HG03520 (cell line): ENCODE measurements around the gene NUP93.
"Not testable (repeated sequence)": the region's sequence is repeated elsewhere in the genome, so short reads cannot be mapped to it uniquely, and the experiment has no call there.

Experiments
- ATAC-seq: cut with Tn5 transposase; IDR thresholded peaks from one replicate; pipeline ENCODE4 v1.9.1; 2021; ENCODE audit warnings: mild to moderate bottlenecking, moderate library complexity; ENCODE audit not compliant: unreplicated experiment

The NUP93 gene

DNA sequence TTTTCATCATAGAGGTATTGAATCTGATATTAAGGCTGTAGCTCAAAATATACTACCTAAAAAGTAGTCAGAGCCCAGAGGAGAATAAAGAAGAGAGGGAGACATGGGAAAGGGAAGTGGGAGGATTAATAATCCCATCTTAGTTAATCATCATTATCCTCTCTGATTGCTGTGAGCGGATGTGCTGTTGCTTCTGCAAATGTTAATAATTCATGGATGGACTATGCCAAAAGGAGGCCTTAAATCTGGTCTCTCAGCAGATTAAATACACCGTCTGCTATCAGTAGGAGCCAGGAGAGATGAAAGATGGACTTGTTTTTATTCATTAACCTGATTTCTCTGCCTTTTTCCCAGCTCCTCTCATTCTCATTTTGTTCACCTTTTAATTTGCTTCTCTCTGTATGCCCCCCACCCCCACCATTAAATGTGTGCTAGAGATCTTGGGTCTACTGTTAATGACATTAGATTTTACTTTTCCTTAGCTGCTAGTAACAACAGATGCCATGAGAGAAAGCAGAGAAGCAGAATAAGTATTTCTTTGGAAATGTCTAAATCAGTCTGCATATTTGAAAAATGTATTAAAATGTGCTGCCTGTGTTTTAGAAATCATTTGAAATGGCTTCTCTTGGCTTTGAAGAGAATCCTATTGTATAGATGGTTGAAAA is 44.2 kb downstream of the NUP93 start:
- ATAC-seq, result no peak

- no peak for ATAC-seq
Measured at GRCh38 chr16:56775162-56775561, 45.2 kb downstream of the NUP93 start.

DNA sequence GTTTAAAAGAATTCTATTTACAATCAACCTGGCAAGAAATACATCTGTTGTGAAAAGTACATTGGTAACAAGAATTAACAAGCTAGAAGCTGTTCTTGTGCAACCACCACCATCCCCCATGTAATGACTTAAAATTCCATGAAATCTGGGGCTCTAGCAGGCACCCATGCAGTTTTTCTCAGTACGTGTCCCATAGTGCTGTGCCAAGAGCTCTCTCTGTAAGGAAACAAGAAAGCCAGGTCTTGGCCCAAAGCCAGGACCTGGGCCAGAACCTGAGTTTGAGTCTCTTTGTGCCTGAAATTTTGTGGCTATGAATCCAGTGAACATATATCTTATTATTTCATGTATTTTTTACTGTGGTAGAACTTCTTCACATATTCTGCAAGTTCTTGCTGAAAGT is 46.6 kb downstream of the NUP93 start:
- no peak for ATAC-seq

GRCh38 chr16:56777001-56777400 is 47.1 kb downstream of the NUP93 start:
- ATAC-seq, result no peak

DNA sequence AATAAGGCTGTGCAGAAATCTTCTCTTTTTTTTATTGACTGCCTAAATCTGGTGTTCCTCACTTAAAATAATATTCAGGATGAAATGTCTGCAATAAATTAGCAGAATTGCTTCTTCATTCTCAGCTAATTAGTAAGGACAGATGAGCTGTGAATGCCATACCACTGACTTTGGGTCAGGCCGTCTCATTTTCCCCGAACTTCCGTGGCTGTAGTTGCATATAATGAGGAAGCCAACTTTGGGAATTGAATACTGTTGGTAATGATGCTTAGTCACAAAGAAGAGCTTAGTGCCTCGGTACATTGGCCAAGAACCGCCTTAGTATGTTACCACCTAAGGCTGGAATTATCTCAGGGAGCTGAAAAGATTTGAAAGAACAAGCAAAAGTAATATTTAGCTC is 47.6 kb downstream of the NUP93 start:
- no peak for ATAC-seq

DNA sequence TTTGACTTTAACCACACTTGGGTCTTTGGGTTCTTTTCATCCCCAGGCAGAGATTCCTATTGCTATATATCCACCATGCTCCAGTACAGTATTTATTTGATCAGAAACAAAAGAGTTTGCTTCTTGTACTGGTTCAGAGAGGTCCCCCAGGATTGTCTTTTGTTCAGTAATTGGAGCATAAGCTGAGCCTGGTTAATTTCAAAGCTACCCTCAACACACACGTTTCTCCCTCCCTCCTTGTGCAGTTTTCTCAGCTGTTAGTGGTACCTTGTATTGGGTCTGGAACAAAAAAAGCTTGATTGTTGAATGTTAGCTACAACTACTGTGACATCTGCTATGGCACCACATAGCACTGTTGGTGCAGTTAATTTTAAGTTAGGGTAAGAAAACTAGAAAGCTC is 50.0 kb downstream of the NUP93 start:
- ATAC-seq, result no peak

DNA sequence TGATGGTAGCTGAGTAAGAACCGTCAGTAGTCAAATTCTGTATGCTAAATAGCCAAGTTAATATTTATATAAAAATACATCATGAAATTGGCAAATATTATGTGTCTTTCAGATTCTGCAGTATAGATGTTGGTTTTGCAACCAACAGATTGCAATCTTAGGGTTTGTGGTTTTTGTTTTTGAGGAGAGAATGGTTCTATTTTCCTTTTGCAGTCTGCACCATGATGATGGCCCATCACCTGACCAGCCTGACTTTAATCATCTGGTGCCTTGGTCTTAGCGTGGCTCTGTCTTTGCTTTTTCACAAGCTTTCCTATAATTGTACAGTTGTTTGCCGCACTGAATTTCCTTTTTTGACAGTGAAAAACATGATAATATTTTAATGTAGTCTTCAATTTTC is 50.7 kb downstream of the NUP93 start:
- ATAC-seq, result no peak

DNA sequence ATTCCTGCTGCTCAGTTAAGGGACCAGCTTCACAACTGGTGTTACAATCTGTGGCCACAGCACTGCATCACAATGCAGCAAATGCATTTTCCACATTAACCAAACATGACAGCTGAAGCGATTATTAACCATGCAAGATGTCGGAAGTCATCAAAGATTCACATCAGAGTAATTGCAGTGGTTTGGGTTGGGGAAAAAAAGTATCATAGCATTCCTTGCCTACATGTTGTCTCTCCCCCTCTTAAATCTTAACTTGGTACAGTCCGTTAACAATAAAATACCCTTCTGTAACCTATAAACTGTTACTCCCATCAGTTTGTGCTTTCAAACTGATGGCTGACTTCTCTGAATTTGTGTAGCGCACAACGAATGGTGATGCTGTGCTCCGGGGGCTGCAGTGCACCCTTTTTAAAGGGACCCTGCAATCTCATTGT is 51.6 kb downstream of the NUP93 start:
- no peak for ATAC-seq

GRCh38 chr16:56783344-56783743 is 53.4 kb downstream of the NUP93 start:
- ATAC-seq, result no peak

DNA sequence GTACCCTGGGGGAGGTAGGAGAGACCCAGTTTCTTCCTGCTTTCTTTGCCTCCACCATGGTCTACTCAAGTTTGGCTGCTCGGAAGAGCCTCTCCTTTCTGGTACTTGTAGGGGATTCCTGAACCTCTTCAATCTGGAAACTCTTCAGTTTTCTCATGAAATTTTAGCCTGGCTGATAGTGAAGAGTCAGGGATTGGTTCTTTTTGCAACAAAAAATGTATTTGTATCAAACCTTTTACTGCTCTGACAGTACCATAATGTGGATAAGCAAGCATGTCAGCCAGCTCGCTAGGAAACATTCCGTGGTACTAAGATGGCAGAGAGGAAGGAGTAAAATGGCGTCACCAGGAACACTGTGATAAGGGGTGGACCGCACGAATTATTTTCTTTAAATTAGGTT is 55.4 kb downstream of the NUP93 start:
- ATAC-seq, result no peak

DNA sequence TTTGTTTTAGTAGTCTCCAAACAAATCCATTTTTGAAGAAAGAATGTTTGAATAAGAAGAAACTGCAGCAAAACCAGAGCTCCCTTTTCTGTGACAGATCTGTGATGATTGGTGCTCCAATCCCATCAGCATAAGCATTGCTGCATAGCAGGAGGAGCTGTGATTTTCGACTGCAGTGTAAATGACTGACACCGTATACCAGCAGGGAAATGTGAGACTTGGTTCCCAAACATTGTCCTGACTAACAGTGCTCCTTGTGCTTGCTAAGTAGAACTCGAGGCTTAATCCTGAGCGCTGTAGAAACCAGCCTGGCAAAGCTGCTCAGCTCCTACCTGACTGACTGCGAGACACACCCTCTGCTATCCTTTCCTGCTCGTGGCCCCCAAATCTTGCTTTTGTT is 57.2 kb downstream of the NUP93 start:
- no peak for ATAC-seq

DNA sequence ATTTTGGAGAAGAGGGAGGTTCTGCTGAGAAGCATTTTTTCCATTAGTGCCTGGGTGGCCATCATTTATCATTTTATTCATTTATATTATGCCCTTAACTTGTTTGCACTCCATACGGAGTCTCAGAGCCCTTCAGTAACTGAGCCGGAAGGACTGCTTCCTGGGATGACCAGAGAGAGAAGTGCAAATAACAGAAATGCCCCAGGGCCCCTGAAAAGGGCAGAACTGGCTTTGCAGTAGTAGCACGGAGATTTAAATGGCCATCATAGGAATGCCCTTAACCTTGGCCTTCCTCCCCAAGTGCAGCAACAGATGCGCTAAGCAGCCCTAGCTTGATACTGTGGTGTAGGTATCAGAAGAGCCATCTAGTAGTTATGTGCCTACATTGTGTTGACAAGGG is 58.5 kb downstream of the NUP93 start:
- no peak for ATAC-seq

- ATAC-seq, result no peak
Measured at GRCh38 chr16:56789360-56789759, 59.4 kb downstream of the NUP93 start.

GRCh38 chr16:56792967-56793366 is 63.0 kb downstream of the NUP93 start:
- ATAC-seq, result no peak

- no peak for ATAC-seq
Measured at GRCh38 chr16:56793492-56793891, 63.6 kb downstream of the NUP93 start.

DNA sequence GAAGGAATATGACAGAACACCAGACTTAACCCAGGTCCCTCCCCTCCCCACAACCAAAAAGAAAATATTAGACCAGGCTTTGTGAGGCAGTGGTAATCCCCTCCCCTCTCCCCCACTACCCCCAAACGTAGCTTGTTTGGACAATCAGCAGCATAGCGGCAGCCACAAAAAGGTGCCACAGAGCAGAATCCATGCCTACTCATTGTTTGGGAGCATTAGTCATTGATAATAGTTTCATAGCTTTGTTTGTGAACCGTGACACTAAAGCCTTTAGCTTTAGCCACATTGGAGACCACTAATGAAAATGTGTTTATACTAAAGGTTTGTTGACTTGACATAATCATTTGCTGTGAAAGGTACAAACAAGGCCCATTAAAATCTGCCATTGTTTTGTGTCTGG is 65.1 kb downstream of the NUP93 start:
- no peak for ATAC-seq

GRCh38 chr16:56797038-56797437 is 67.1 kb downstream of the NUP93 start:
- ATAC-seq, result not testable (repeated sequence)

- no peak for ATAC-seq
Measured at GRCh38 chr16:56797861-56798260, 67.9 kb downstream of the NUP93 start.

GRCh38 chr16:56798955-56799354 is 69.0 kb downstream of the NUP93 start:
- no peak for ATAC-seq

DNA sequence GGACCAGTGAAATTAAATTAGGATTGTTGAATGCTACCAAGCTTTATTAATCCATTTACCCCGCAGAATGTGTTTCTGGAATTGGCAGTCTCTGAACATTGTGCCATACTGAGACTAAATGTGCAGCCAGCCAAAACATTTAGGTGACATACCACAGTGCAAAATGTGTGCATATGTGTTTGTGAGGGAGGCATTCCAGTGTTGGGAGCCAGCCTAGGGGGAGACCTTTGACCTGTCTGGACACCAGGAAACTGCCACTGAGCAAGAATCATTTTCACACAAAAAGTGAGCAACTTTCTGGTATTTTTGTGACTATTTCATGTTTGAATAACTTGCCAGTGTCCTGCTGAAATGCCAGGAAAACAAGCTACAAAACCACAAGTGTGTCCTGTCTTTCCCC is 70.4 kb downstream of the NUP93 start:
- no peak for ATAC-seq

- no peak for ATAC-seq
Measured at GRCh38 chr16:56801762-56802161, 71.8 kb downstream of the NUP93 start.

- ATAC-seq, result no peak
Measured at GRCh38 chr16:56807011-56807675, 77.2 kb downstream of the NUP93 start.

GRCh38 chr16:56807676-56808067 is 77.7 kb downstream of the NUP93 start:
- ATAC-seq, result not testable (repeated sequence)
